Femur (tissue), 1 donor: ENCODE data around the gene RRBP1.
A peak's percentile ranks its signal among the peaks of the same experiment; 100 is the strongest.

Experiments
- DNase-seq: peaks from one replicate; pipeline ENCODE4 v3.0.0-alpha.2; 2017

RRBP1 gene

GRCh38 chr20:17601957-17602356, 80.1 kb downstream of the RRBP1 start:
- no peak for DNase-seq

DNA sequence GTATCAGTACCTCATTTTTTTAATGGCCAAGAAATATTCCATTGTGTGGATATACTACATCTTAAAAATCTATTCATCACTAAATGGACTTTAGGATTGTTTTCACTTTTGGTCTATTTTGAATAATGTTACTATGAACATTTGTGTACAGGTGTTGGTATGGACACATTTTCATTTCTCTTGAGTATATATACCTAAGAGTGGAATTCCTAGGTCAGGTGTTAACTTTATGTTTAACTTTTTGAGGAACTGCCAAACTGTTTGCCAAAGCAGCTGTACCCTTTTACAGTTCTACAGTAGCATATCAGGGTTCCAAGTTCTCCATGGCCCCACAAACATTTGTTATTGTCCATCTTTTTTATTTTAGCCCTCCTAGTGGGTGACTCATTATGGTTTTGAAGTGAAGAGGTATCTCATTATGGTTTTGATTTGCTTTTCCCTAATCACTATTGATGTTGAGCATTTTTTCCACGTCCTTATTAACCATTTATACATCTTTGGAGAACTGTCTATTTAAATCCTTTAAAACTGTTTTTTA, 84.0 kb downstream of the RRBP1 start:
- no peak for DNase-seq

DNA sequence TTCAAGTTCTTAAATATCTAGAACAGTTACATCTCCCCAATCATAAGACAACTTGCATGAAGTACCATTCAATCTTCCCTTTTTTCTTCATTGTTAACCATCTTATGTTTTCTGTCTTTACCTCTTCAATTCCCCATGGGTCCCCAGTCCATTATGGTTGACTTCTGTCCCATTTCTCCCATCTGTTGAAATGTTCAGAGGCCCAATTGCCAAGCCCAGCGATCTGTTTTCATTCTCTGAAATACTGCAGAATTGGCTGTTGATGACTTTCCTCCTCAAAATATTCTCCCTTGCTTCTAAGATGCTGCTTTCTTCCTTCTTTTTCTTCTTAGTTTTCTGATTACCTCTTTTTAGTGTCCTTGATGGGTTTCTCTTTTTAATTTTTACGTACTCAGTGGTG, 86.2 kb downstream of the RRBP1 start:
- no peak for DNase-seq

- peak; percentile 80 for DNase-seq
Measured at GRCh38 chr20:17594443-17594842, 87.6 kb downstream of the RRBP1 start.

DNA sequence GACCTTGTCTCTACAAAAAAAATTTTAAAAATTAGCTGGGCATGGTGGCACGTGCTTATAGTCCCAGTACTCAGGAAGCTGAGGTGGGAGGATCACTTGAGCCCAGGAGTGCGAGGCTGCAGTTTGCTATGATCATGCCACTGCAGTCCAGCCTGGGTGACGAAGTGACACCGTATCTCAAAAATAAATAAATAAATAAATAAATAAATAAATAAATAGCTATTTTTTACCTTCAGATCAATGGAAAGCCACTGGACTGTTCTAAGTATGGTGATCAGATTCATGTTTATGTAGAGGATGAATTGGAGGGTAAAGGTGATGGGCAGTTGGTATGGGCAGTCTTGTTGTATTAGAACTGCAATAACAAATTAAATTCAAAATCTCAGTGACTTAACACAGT, 88.1 kb downstream of the RRBP1 start:
- no peak for DNase-seq

DNA sequence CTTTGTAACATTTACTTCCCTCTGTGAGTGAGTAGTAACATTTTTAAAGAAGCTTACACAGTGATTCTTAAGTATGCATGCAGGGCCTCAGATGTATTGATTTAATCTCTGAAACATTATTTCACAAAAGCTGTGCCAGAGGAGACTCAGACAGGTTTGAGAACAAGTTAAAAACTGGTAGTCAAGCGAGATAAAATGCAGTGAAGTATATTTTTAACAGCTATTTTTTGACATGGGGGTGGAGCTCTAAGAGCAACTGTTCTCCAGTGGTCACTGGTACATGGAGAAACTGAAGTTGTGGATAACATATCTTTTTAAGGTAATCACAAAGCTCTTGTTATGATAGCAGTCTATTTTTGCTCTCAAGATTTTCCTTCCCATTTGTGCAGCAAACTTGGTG, 91.8 kb downstream of the RRBP1 start:
- DNase-seq = no peak

DNA sequence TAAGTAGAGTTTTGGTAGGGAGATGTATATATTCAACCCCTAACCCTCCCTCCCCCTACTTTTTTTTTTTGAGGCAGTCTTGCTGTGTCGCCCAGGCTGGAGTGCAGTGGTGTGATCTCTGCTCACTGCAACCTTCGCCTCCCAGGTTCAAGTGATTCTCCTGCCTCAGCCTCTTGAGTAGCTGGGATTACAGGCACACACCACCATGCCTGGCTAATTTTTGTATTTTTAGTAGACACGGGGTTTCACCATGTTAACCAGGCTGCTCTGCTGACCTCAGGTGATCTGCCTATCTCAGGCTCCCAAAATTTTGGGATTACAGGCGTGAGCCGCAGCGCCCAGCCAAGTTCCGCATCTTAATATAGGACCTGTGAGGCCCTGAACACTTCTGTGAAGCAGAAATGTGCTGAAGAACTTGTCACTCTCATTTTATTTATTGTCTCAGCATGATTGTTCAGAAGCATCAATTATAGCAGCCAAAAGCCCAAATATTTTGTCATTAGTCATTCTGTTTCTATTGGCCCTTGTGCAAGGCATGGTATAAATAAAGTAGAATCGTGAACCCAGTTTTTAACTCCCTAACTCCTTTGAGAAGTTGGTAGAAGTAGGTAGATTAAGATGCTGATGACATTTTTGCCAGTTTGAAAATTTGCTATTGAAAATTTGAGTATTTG, 92.7 kb downstream of the RRBP1 start:
- DNase-seq = no peak

GRCh38 chr20:17587824-17588223, 94.2 kb downstream of the RRBP1 start:
- no peak for DNase-seq

- no peak for DNase-seq
Measured at GRCh38 chr20:17587148-17587547, 94.9 kb downstream of the RRBP1 start.

GRCh38 chr20:17586250-17586649, 95.8 kb downstream of the RRBP1 start:
- DNase-seq = no peak

DNA sequence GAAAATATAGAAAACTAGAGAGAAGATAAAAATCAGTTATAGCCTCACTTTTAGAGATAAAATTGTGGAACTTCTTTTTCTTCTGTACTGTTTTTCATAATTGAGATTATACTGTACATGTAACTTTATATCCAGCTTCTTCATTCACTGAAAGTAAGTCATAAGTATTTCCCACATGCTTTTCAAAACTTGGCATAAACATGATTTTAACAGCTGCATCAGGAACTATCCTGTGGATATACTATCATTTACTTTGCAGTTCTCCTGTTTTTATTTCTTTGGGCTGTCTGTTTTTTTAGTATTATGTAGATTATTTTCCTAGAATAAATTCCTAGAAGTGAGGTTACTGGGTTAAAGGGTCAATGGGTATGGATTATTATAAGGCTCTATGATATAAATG, 97.4 kb downstream of the RRBP1 start:
- DNase-seq = no peak

DNA sequence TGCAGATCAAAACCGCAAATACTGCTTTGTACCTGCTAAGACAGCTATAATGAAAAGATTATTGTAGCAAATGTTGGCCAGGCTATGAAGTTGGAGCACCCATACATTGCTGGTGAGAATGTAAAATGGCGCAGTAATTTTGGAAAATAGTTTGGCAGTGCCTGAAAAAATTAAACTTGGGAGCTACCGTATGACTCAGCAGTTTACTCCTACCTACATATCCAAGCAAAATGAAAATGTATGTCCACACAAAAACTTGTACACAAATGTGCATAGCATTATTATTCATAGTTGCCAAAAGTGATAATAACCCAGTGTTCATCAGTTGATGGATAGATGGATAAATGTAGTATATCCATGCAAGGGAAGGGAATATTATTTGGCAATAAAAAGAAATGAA, 98.9 kb downstream of the RRBP1 start:
- no peak for DNase-seq

DNA sequence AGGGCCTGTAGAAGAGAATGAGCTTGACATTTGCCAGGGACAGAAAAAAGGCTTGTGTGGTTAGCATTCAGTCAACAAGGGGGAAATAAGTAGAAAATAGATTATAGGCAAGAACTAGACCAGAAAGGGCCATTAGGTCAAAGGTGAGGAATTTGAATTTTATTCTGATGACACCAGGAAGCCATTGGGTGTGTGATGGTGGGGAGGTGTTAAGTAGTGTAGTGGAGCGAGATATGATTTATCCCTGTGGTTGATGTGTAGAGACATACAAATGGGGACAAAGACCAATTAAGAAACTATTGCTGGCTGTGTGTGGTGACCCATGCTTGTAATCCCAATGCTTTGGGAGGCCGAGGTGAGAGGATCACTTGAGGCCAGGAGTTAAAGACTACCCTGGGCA, 101.1 kb downstream of the RRBP1 start:
- no peak for DNase-seq

- DNase-seq = no peak
Measured at GRCh38 chr20:17579369-17580039, 102.5 kb downstream of the RRBP1 start.

GRCh38 chr20:17576215-17576614, 105.8 kb downstream of the RRBP1 start:
- no peak for DNase-seq

DNA sequence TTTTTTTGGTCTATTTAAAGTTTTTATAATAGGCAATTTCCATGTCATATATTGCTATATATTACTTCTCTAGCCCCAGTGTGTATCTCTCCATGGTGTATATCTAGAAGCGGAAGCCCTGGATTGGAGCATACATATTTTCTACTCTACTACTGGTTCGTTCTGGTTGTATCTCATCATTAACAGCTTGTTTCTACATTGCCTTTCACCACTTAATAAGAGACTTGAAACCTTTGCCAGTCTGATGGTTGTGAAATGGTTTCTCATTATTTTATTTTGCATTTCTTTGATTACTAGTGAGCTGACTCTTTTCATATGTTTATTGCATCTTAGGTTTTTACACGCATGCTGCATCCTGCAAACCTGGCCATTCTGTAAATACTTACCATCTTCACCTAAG, 108.6 kb downstream of the RRBP1 start:
- no peak for DNase-seq

- DNase-seq = no peak
Measured at GRCh38 chr20:17572034-17572638, 109.9 kb downstream of the RRBP1 start.

DNA sequence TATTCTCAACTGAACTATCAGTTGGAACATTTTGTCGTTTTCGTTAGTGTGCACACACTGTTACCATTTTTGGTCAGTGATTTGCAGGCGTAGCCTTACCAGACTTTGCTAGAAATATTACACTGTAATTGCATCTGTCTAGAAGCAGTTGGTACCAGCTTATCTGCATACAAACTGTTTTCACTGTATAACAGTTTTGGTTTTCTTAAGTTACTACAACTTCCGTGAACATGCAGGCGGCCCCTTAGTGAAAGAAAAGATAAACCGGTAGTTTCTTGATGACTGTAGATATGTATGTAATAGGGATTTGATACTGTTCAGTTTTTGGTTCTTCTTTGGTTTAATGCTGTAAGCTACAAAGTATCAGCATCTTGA, 110.9 kb downstream of the RRBP1 start:
- no peak for DNase-seq

DNA sequence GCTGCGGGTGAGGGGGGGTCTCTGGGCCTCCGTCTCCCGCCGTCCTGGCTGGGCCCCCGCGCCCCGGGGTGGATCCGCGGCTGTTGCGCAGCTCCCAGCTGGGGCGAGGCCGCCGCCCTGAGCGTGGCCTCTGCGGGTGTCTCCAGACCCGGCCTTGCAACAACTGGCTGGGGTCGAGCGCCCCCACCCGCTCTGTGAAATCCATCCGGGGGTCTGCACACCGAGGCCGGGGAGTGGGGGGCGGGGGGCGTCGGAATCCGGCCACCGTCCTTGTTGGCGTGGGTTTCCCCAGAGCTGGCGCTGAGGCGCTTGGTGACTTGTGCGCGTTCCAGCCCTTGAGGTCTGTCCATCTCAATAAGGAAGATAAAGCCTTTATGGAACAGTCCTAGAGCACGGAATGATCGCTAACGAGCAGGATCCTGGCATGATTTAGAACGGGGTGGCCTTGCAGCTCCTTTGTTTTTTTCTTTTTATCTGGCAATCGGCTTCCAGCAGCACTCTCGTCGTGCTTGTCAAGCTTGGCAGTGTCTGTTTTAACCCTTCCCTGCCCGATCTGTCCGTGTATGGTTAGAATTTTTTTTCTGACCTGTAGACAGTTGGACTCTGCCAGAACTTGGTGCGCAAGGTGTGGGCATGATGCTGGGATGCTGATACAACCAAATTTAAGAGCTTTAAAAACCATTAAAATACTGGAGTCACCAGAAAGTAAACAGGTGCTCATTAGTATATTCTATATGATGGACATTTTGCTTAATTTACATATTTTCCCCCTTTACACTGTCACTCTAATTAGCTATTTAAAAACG, 111.5 kb downstream of the RRBP1 start:
- DNase-seq = peak; percentile 77

DNA sequence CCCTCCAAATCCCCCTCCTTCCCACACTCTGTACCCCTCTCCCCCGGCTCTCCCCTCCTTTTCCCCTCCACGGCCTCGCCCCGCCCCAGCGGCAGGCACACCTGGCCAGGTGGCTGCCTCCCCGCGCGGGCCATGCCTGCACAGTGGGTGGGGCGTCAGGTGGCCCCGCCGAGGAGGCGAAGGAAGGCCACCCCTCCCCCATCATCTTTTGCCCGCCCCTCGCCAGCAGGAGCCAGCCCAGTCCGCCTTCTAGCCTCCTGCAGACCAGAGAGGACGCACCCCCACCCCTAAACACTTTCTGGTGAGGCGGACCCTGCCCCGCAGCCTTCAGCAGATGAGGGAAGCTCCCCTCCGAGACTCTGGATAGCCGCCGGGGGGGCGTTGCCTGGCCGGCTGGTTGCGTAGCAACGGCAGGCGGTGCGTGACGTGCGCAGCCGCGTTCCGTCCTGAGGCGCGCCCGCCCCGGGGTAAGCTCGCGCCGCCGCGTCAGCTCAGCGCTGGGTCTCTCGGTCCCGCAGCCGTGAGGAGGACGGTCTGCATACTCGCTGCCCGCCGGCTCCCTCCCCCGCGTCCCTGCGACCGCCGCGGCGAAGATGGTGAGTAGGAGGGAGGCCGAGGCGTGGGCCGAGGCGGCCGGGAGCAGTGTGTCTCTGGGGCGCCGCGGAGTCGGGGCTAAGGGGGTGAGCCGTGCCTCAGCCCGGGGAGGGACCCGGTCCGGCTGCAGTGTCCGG, 112.3 kb downstream of the RRBP1 start, which contains the start of gene DSTN:
TSS of gene DSTN (plus strand) at position 460 of the 731 bp plus-strand sequence. CDS start at position 594, 134 bp downstream.
- DNase-seq = peak; percentile 97

DNA sequence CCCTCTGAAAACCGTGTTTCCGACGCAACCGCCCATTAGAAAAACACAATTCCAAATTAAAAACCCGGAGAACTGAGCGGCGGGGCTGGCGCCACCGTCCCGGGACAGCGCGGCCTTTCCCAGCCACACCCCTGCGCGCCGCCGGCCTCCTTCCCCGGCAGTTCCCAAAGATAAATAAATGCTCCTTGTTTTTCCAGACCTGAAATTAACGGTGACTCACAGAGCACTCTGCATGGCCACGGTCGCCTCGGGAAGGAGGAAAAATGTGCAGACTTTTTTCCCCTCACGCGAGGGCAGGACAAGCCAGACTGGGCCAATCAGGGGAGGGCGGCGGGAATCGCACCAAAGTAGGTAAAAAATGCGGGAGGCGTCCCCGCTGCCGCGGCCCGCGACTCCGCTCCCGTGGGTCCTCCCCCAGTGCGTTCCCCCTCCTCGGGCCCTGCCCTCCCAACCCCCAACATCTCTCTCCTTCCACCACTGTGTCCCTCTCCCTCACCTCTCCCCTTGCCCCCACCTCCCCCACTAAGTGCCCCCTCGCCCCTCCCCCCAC, 113.0 kb downstream of the RRBP1 start:
- peak; percentile 92 for DNase-seq
